ENCODE measurements around the gene FILIP1.

FILIP1 gene

DNA sequence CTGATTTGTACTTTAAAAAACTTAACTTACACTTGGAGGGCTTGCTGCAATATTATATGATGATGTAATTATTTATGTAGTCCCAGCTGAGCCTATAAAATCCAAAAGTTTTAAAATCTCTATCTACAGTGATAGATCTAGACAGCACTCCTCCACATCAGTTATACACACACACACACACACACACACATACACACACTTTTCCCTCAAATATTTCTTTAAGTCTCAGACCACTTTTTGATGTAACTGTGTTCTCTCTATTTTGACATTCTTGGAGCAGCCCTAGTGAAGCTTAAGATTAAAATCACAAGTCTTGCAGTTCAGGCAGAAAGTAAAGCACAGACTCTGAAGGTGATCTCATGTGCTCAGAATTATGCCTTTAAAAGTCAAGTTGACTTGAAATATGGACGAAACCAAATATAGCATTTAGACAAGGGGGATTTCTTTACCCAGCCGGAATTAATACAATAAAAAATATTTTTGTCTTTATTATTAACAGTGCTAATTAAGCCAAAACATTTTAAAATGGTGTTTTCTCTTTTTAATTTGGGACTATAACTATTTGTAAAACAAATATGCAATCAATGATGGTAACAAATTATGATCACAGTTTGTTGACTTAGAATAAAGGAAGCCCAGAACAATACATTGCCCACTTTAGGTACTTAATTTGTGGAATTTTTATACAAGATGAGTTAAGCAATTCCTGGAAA, 145.5 kb downstream of the FILIP1 start:
- DNase-seq (ENCODE audit: low read depth in 2 of 3, low spot score in 2 of 3), result no peak

DNA sequence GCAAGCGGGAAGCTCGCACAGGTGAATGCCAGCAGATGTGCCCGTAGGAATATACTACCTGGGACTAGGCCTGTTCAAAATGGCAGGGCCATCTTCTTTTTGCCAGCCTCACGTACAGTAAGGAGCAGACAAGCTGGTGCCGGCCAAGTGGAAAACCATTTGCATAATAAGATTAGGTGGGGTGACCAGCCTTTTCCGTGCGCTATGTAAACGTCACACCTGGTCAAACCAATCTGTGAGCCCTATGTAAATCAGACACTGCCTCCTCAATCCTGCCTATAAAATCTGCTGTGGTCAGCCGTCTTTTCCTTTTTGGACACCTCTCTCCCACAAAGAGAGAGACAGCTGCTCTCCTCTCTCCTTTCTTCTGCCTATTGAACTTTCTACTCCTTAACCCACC, 148.2 kb downstream of the FILIP1 start:
- no peak for DNase-seq (ENCODE audit: low read depth in 2 of 3, low spot score in 2 of 3)

DNA sequence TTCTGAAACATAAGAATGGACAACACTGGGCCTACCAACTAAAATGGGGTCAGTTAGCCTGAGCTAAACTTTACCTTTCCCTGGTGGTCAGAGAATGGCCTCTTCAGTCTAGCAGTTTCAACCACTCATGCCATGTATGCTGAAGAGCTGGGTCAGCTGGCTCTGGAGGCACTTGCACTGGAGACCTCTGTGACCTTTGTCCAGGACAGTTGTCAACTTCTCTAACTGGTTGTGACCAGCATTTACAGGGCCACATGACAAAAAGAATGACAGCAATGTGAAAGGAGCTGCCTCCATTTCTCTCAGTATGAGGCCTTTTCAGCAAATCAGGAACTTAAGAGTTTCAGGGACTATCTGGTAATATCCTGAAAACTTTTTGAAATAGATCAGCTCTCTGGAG, 149.1 kb downstream of the FILIP1 start:
- DNase-seq (ENCODE audit: low read depth in 2 of 3, low spot score in 2 of 3), result no peak

DNA sequence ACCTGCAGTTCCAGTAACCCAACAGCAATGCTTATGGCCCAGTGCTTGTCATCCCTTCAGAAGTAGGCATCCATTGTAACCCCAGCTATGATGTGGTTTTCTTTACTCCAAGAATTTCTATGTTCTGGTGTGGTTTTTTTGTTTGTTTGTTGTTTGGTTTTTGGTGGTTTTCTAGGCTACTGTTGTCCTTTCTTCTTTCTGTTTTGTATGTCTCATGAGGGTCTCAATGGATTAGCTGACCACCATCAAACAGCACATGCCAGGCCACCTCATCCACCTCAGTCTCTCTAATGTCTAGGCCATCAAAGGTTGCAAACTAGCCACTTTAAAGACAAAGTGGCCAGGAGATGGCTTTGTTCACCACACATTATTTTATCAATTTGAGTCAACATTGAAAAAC, 149.6 kb downstream of the FILIP1 start:
- DNase-seq (ENCODE audit: low read depth in 2 of 3, low spot score in 2 of 3), result no peak

DNA sequence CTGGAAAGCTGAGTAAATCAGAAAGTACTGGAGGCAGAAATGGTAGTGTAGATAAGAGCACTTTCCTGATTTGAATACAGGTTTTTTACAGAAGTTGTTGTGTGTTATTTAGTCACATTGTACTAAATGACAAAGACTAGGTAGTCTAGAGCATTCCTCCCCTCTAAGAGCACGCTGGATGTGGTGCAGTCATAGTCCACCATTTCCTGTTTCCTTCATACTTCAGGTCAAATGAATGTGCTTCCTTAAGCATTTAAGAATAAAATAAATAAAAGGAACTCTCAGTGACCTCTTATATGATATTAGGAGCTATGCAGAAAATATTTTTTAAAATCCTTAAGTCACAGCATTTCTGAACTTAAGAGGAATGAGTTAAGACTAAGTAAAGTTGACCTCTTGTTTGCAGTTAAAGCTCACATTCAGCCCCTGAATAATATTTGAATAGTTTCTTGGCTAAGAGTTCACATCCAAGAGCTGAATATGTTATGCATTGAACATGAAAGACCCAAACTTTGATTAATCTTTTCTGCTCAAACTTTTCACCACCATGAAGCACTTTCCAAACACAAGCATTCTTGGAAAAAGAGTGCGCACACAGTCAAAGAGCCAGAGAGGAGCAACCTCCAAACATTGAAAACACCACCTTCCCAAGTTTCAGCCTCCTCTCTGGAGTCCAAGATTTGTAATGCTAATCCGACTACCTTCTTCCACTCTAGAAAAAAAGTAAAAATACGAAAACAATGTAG, 155.6 kb downstream of the FILIP1 start:
- no peak for DNase-seq (ENCODE audit: low read depth in 2 of 3, low spot score in 2 of 3)

DNA sequence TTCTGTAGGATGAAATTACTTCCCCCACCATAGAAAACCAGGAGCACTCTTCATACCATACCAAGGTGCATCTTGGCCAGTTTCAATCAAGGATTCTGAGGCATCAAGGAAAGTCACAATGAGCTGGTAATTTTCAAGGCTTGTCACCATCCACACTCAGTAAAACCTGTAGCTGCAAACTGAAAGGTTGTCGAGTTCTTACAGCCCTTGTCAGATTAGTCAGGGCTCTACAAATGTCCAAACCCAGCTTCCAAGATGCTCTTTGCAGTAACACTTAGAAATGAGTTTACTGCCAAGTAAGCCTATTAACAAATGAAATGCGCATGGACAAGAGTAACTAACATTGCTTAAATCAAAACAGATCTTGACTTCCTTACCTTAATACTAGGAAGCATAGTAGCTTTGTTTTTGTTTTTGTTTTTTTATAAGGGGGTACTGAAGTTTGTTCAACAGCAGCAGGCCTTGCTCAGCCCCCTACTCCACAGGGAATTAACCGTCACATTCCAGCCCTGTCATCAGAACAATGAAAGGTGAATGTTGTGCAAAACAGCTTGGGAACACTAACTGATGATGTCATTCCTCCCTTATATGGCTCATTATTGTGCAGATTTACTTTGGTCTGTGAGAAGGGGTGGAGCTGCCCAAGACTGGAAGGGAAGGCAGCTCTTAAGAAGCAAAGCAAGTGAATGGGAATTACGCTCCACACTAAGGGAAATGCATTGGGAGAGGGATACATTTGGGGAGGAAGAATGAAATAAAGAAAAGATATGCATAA, 159.1 kb downstream of the FILIP1 start:
- no peak for DNase-seq (ENCODE audit: low read depth in 2 of 3, low spot score in 2 of 3)

DNA sequence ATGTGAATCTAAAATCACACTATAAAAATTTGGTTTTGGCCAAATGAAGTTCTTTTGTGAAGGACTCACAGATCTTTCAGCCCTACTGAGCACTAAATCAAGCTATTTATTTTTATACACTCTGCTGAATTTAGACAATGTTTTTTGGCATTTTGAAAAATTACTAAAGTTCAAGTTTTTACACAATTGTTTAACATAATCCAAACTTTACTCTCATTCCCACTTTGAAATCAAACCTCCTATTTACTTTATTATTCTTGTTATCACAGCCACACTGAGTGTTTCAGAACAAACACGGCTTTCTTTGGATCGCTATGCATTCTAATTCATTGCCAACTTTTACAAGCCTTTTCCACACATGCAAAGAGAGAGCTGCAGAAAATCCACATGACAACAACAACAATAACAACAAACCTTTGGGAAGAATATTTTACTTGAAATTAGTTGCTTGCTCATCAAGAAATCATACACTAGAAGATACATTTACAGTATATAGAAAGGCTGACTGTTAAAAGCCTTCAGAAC, 159.9 kb downstream of the FILIP1 start:
- no peak for DNase-seq (ENCODE audit: low read depth in 2 of 3, low spot score in 2 of 3)

DNA sequence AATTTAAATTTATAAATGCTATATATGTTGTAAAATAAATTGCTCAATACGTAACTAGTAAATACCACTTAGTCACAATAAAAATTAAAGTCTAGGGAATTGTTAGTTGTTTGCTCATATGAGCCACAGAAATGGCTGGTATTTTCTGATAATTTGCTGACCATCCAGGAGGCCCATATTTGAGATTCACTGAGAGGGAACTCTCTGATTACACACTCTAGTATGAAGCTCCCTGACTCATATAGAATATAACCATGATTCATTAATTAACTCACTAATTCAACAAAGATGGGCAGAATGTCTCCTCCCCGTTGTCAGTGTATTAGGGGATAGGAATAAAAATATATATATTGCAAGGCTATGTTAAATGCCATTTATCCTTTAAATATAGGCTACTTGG, 162.4 kb downstream of the FILIP1 start:
- DNase-seq (ENCODE audit: low read depth in 2 of 3, low spot score in 2 of 3), result no peak

DNA sequence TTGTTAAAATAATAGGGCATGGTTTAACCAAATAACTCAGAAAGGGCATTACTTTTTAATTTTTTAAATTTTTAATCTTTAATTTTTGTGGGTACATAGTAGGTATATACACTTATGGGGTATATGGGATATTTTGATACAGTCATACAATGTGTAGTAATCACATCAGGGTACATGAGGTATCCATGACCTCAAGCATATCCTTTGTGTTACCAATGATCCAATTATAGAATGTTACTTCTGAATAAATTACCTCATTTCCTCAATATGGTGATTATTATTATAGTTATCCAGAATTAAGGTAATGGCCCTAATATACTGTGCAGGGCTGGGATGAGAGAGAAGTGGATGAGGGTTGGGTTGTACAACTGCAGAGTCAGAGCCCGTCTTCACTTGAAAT, 163.9 kb downstream of the FILIP1 start:
- DNase-seq (ENCODE audit: low read depth in 2 of 3, low spot score in 2 of 3), result no peak

DNA sequence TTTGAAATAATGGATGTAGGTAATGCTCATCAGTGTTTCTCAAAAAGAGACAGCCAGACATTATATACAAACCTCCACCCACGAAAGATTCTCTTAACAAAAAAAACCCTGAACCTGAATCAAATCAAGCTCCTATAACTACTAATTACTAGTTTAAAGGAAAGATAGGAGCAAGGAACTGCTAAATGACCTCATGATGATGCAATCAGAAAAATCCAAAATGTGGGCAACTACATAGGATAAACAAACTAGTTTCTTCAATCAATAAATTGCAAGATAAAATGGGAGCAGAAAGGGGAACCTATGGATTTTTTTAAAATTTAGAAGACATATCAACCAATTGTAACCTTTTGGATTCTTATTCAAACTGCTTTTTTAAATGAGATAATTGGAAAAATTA, 165.8 kb downstream of the FILIP1 start:
- DNase-seq (ENCODE audit: low read depth in 2 of 3, low spot score in 2 of 3), result no peak

DNA sequence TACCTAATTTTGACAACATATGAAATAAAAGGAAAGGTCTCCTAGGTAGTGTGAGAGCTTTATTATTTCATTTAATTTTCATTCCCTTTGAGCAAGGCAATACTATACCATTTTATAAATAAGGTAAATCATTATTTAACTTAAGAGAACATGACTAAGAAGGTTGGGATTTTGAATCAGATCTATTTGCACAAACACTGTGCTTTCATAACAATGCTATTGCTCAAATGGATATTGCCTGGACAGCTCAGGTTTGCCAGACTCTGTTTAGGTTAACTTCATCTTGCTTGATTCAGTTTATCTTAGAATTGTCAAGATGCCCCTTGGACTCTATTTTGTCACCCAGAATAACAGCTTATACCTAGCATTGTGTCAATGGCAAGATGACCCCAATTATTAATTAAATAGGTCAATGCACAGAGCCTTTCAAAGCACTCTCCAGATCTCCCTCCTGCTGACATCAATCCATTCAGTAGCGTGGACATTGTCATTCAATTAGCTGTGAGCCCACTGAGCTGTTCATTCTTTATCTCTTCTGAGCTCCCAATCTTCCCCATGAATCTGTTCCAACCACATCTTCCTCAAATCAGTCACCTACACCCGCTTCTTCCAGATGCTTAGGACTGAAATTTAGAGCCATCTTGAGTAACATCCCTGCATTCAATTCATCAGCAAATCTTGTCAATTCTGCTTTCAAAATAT, 166.9 kb downstream of the FILIP1 start:
- DNase-seq (ENCODE audit: low read depth in 2 of 3, low spot score in 2 of 3), result no peak

DNA sequence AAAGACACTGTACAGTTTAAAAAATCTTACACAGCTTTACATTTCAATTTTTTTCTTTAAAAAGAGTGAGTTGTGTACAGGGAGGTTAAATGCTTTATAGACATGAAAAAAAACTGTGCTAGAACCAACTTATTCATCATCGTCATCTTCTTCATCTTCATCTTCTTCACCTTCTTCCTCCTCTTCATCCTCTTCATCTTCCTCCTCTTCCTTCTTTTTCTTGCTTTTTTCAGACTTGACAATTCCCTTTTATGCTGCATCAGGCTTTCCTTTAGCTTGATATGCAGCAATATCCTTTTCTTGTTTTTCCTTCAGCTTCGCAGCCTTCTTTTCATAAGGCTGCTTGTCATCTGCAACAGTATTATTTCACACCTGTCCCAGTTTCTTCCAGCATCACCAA, 174.7 kb downstream of the FILIP1 start:
- DNase-seq (ENCODE audit: low read depth in 2 of 3, low spot score in 2 of 3), result no peak

DNA sequence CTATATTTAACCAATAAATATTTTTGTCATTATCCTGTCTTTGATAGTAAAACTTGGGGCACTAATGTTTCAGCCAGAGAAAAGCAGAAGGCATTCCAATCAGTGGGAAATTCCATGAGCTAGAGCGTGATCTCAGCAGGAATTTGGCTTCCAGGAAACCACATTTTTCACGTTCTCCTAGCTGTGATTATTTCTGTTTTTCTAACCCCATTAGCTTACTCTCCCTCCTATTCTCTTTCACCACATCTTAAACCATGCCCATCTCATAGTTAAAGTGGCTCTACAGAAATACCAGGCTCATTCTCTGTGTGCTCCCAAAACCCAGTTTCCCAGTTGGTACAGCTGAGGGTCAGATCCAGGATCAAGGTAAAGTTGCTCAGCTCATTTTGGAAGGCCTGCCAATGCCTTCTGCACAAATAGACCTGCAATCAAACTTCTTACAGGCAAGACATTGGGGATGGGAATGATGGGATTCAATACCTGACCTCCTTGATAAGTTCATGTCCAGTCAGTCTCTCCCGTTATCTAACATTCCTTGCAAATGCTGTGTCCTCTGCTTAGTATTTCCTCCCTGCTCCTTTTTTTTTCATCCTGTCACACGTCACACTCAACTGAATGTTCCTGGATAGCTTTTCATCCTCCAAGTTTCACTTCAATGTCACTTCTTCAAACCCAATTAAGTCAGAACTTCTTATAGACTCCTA, 175.9 kb downstream of the FILIP1 start:
- no peak for DNase-seq (ENCODE audit: low read depth in 2 of 3, low spot score in 2 of 3)

DNA sequence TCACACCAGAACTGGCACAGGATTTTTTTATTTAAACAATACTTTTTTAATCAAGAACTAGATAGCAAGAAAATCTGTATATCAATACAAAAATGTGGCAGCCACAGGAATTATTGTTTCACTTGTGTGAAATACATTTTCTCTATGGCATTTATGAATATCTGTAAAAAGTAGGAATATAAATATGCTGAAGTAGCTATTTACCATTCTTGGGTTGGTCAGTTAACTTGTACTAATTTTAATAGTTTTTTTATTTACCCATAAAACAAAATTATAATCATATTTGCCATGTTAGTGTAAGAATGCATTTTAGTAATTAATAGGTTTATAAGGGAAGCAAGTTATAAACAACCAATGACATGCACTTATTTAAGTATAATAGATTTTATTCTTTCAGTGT, 177.6 kb downstream of the FILIP1 start:
- DNase-seq (ENCODE audit: low read depth in 2 of 3, low spot score in 2 of 3), result no peak

DNA sequence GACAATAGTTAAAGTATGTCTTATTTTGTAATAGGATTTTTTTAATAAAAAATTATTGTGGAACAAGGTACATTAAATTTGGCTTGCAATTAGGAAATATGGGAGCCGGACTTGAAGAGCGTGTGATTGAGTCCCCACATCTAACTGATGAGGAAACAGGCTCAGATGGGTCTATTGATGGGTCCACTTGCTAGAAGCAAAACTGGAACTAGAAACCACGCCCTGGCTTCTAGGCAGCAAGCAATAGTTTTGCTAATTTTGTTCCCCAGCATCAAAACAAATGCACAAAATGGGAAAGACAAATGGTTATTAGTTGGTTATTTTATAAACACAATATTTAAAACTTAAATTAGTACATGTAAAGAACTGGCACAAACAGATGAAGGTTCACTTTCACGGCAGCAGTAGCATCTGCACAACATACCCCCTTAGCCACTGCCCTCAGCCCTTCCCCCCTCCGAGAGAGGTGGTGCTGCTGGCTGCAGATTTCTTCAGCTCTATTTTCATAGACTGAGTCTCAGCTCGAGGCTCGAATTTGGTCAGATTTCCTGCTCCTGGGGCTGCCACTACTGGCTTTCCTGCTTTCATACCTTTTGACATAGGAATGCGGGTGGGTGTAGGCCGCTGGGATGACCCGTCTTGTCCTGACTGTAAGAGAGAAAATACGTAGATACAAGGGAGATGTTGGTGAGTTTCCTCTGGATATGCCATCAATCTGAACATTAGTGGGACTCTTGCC, 185.2 kb downstream of the FILIP1 start:
- DNase-seq (ENCODE audit: low read depth in 2 of 3, low spot score in 2 of 3), result no peak

DNA sequence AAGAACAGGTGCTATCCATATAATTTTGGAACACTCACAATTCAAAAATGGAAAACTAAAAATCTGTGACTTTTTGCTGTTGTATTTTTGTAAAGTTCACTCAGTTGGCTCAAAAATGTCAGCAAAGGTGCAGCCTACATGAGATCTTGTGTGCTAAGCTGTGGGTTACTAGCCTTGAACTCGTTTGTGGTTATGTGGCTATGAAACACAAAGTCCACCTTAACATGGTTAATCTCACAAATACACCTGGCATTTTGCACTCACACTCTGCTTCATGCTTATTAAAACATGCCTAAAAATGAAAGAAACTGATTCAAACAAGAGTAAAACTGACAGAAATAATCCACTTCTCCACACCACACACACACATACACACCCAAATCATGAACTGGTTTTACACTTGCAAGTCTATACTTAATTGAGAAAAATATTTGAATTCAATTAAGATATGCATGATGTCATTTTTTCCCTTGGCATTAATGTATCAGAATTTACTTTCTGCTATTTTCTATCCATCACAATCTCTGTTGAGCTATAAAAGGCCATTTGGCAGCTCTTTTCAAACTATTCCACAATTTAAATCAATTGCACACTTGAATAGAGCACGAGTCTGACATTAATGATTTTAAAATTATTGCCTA, 186.1 kb downstream of the FILIP1 start:
- DNase-seq (ENCODE audit: low read depth in 2 of 3, low spot score in 2 of 3), result no peak

DNA sequence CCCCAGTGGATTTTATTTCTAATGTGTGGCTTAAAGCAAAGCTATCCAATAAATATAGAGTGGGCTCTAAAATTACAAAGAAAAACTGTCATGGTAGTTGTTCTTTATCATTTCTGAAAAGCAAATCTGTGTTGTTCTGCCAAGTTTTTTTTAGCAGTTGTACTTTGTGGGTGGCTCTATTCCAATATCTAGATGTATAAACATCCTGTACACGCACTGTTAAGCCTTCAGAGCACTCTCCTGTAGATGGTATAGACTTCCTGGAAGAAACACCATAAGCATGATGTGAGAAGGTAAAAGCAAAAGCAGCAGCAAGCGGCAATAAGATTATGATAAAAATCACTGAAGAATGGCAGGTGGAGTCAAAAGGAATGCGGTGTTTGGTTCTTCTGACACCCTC, 187.5 kb downstream of the FILIP1 start:
- no peak for DNase-seq (ENCODE audit: low read depth in 2 of 3, low spot score in 2 of 3)

DNA sequence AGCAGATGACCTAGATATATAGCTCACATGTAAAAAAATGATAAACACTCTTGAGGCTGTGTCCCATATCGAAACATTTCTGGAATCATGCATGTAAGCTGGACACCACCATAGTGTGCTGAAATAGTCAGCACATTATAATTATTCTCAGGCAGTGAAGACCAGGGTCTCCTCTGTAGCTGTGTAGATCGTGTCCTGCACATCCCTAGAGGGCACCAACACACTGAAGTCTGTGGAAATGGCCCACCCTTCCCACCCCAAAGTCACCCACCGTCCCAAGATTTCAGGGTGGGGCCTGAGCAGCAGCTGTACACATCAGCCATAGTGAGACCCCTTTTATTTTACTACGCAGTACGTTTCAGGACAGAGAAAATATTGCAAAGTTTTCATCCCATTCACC, 188.0 kb downstream of the FILIP1 start:
- DNase-seq (ENCODE audit: low read depth in 2 of 3, low spot score in 2 of 3), result no peak

DNA sequence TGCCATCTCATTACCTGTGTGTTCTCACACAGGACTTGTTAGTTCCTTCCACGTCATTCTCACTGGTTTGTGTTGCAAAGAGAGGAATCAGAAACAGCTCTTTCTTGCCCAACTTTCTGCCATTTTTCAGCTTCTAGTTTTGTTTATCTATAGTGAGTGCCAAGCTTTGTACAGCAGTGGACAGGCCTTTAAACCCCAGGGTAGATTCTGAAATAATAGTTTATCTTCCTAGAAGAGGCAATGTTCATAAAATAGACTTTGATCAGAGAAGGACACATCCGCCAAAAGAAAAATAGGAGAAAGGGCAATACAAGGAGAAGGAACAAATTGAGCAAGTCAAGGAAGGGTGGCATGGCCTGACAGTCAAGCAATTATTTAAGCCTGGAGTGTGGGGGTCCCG, 191.3 kb downstream of the FILIP1 start:
- DNase-seq (ENCODE audit: low read depth in 2 of 3, low spot score in 2 of 3), result no peak

DNA sequence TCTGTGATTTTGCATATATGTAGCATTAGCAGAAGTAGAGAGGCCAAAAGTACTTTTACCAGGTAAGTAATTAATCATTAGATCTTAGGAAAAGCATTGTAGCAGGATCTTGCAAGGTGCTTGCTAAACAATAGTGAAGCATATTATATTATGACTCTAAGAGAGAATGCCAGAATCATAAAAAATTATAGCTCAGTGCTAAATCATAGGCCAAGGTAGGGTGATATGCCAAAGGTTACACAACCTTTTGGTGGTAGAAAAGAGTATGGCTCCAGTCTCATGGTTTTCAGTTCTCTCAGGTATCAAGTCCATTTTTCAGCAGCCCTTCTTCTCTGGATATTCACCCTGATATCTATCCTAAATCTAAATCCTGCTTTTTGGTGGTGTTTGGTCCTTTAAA, 192.1 kb downstream of the FILIP1 start:
- DNase-seq (ENCODE audit: low read depth in 2 of 3, low spot score in 2 of 3), result no peak
